ENCODE measurements around the gene TTC38.

GRCh38 chr22:46241396-46242007 lies 26.3 kb upstream of the TTC38 start:
- TF ChIP-seq CTCF (conservative IDR thresholded peaks at IDR 0.05; ENCODE audit: low read depth, low read length), result no peak
- TF ChIP-seq EZH2 (IDR thresholded peaks at IDR 0.05; ENCODE audit: low read length, unreplicated experiment), result no peak
- TF ChIP-seq EZH2phosphoT487 (IDR thresholded peaks at IDR 0.05; ENCODE audit: borderline replicate concordance, low read length), result no peak

Measured in PC-3 (cell line).